C4-2B (cell line): ENCODE measurements around the gene TMEM132D.

Experiments
- H3K27ac ChIP-seq: fragments of 450-650 bp; 2 replicates; pipeline ENCODE4 v1.5.1; 2017
- CTCF ChIP-seq: fragments of 450-650 bp; conservative IDR thresholded peaks from 2 replicates; pipeline ENCODE4 v1.5.1; 2017; ENCODE audit warnings: mild to moderate bottlenecking
- ZFX ChIP-seq: fragments of 450-650 bp; IDR thresholded peaks from 2 replicates; pipeline ENCODE4 v1.6.1; 2017

Gene TMEM132D

GRCh38 chr12:129771238-129771637 lies 132.6 kb downstream of the TMEM132D start:
- H3K27ac ChIP-seq = no peak overlapping the region

GRCh38 chr12:129765719-129766118 lies 138.1 kb downstream of the TMEM132D start:
- no peak overlapping the region for H3K27ac ChIP-seq
- no peak for TF ChIP-seq ZFX
- TF ChIP-seq CTCF = no peak

More at GRCh38 chr12:129771238-129771637, 132.6 kb downstream of the TMEM132D start:
- TF ChIP-seq CTCF = no peak
- TF ChIP-seq ZFX = no peak

GRCh38 chr12:129762436-129762835 lies 141.4 kb downstream of the TMEM132D start:
- H3K27ac ChIP-seq = no peak overlapping the region
- no peak for TF ChIP-seq CTCF
- no peak for TF ChIP-seq ZFX

- H3K27ac ChIP-seq = no peak overlapping the region
- TF ChIP-seq ZFX = no peak
- no peak for TF ChIP-seq CTCF
Observed at GRCh38 chr12:129753586-129753985, 150.2 kb downstream of the TMEM132D start.

GRCh38 chr12:129750421-129750820 lies 153.4 kb downstream of the TMEM132D start:
- no peak overlapping the region for H3K27ac ChIP-seq

GRCh38 chr12:129746318-129746717 lies 157.5 kb downstream of the TMEM132D start:
- no peak for TF ChIP-seq ZFX
- no peak for TF ChIP-seq CTCF
- H3K27ac ChIP-seq = no peak overlapping the region

More at GRCh38 chr12:129750421-129750820, 153.4 kb downstream of the TMEM132D start:
- TF ChIP-seq ZFX = no peak
- no peak for TF ChIP-seq CTCF

- TF ChIP-seq CTCF = no peak
- no peak for TF ChIP-seq ZFX
- no peak overlapping the region for H3K27ac ChIP-seq
Observed at GRCh38 chr12:129729170-129729569, 174.7 kb downstream of the TMEM132D start.
